Measurements from ENCODE around the gene PLA2G12A. TPM values are rescaled to one million over a fixed set of nuclear protein-coding genes. Genes with fewer than 3 reads are reported as not detected.

Gene PLA2G12A
- total and polyA plus RNA-seq, 2 donors (not counting 1 experiment from before 2014, with no cell fraction given): 15.9 to 18.0 TPM

DNA sequence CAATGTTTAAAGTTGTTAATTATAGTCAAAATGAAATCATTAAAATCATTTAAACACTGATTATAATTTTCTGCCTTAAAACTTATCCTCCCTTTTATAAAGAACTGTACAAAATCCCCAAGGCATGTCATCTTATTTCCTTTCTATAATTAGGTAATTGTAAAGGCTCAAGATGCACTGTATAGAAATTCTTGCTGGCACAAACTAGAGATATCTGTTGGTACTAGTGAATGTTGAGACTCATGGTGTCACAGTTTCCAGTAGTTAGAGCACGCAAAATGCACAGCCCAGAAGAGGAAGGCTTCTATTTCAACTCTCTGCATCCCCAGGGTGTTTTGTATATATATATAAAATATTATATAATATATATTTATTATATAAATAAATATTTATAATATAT, 22.7 kb upstream of the PLA2G12A start:
- Histone ChIP-seq H3K27me3 (ENCODE audit: control insufficient read depth, insufficient read depth, low read length) (no peaks in the 10 kb centered on the region), H3K9me3 (ENCODE audit: control insufficient read depth, insufficient read depth, low read depth, low read length) (no peaks in the 10 kb centered on the region), H3K4me1 (ENCODE audit: control insufficient read depth, extremely low read depth, insufficient read depth, low read length) (no peaks in the 10 kb centered on the region), H3K4me3 (replicated peaks in 1 of 4; ENCODE audit: control extremely low read depth in 1 of 4, insufficient read depth in 1 of 4, low read depth in 3 of 4, low read length in 4 of 4) (no peak overlapping the region), H4K20me1 (ENCODE audit: control insufficient read depth, extremely low read depth, insufficient read depth, low read length) (no peaks in the 10 kb centered on the region), H3K36me3 (ENCODE audit: control insufficient read depth, insufficient read depth, low read length) (no peaks in the 10 kb centered on the region), H3K4me2 (ENCODE audit: extremely low read depth, insufficient read depth, low read length) (no peak overlapping the region), H3K79me2 (ENCODE audit: control insufficient read depth, insufficient read depth, low read length) (no peaks in the 10 kb centered on the region), H2AFZ (ENCODE audit: low read length) (no peak overlapping the region), H3K27ac (ENCODE audit: insufficient read depth, low read length) (no peak overlapping the region), H3K9ac (ENCODE audit: insufficient read depth, low read length) (no peak overlapping the region)
- TF ChIP-seq, protein P1, sequence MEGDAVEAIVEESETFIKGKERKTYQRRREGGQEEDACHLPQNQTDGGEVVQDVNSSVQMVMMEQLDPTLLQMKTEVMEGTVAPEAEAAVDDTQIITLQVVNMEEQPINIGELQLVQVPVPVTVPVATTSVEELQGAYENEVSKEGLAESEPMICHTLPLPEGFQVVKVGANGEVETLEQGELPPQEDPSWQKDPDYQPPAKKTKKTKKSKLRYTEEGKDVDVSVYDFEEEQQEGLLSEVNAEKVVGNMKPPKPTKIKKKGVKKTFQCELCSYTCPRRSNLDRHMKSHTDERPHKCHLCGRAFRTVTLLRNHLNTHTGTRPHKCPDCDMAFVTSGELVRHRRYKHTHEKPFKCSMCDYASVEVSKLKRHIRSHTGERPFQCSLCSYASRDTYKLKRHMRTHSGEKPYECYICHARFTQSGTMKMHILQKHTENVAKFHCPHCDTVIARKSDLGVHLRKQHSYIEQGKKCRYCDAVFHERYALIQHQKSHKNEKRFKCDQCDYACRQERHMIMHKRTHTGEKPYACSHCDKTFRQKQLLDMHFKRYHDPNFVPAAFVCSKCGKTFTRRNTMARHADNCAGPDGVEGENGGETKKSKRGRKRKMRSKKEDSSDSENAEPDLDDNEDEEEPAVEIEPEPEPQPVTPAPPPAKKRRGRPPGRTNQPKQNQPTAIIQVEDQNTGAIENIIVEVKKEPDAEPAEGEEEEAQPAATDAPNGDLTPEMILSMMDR (conservative IDR thresholded peaks at IDR 0.05 in 1 of 2, IDR thresholded peaks at IDR 0.05 in 1 of 2; ENCODE audit: low read depth in 1 of 2, low read length in 2 of 2): no peak
- no peak for TF ChIP-seq EZH2 (IDR thresholded peaks at IDR 0.05; ENCODE audit: low read length, missing control alignments)
- DNase-seq (ENCODE audit: low read depth in 2 of 2): no peak

DNA sequence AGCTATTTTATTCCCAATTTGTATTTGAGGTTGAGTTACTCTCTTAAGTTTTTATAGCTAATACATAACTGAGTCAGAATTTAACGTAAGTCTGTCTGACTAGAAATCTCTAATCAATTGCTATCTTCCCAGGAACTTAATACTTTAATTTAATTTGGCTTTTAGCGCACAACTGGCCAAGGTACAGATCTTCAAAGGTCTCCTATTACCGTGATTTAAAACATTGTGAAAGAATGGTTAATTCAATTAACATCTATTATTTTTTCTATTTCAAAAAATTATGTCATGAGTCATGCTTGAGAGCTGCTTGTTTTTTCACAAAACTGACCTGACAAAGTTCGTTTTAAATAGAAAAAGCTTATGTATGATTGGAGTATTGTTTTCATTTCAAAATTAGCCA, 22.0 kb upstream of the PLA2G12A start:
- H2AFZ ChIP-seq (ENCODE audit: low read length): no peak overlapping the region
- H4K20me1 ChIP-seq (ENCODE audit: control insufficient read depth, extremely low read depth, insufficient read depth, low read length): no peaks in the 10 kb centered on the region

DNA sequence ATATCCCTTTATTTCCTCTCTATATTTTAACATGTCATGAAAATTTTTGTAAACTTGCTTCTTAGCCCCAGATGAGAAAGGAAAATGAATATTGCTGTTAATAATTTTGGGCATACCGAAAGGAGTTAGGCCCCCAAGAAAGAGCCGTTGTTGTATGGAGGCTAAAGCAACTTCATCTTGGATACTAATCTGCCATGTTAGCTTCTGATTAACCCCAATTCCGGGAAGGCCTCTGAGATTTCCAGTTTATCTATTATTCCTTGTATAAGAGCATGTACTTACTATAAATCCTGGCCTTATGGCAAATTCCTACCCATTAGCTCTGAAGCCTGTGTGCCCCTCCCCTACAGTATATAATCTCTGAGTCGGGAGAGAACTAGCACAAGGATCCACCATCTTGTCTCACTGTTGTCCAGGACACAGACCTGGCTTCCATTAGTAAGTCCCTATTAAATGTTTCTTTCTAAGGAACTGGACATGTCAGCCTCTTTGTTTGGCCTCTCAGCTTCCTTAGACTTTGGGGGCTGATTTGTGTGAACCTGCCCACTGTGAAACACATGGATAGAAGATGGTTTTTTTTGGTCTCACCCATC, 20.9 kb upstream of the PLA2G12A start:
- Histone ChIP-seq H4K20me1 (ENCODE audit: control insufficient read depth, extremely low read depth, insufficient read depth, low read length) (no peaks in the 10 kb centered on the region), H3K9me3 (ENCODE audit: control insufficient read depth, insufficient read depth, low read depth, low read length) (no peaks in the 10 kb centered on the region), H3K9ac (ENCODE audit: insufficient read depth, low read length) (no peak overlapping the region), H3K4me3 (replicated peaks in 1 of 4; ENCODE audit: control extremely low read depth in 1 of 4, insufficient read depth in 1 of 4, low read depth in 3 of 4, low read length in 4 of 4) (no peak overlapping the region), H3K79me2 (ENCODE audit: control insufficient read depth, insufficient read depth, low read length) (no peaks in the 10 kb centered on the region), H3K36me3 (ENCODE audit: control insufficient read depth, insufficient read depth, low read length) (no peaks in the 10 kb centered on the region), H2AFZ (ENCODE audit: low read length) (no peak overlapping the region), H3K27me3 (ENCODE audit: control insufficient read depth, insufficient read depth, low read length) (no peaks in the 10 kb centered on the region), H3K27ac (ENCODE audit: insufficient read depth, low read length) (no peak overlapping the region), H3K4me2 (ENCODE audit: extremely low read depth, insufficient read depth, low read length) (no peak overlapping the region), H3K4me1 (ENCODE audit: control insufficient read depth, extremely low read depth, insufficient read depth, low read length) (no peaks in the 10 kb centered on the region)
- DNase-seq (ENCODE audit: low read depth in 2 of 2): no peak
- no peak for TF ChIP-seq EZH2 (IDR thresholded peaks at IDR 0.05; ENCODE audit: low read length, missing control alignments)
- TF ChIP-seq, protein P1 (conservative IDR thresholded peaks at IDR 0.05 in 1 of 2, IDR thresholded peaks at IDR 0.05 in 1 of 2; ENCODE audit: low read depth in 1 of 2, low read length in 2 of 2): no peak

More for the DNA sequence above, 22.0 kb upstream of the PLA2G12A start:
- no peak overlapping the region for H3K27ac ChIP-seq (ENCODE audit: insufficient read depth, low read length)
- TF ChIP-seq EZH2 (IDR thresholded peaks at IDR 0.05; ENCODE audit: low read length, missing control alignments): no peak
- TF ChIP-seq, protein P1 (conservative IDR thresholded peaks at IDR 0.05 in 1 of 2, IDR thresholded peaks at IDR 0.05 in 1 of 2; ENCODE audit: low read depth in 1 of 2, low read length in 2 of 2): no peak
- H3K9me3 ChIP-seq (ENCODE audit: control insufficient read depth, insufficient read depth, low read depth, low read length): no peaks in the 10 kb centered on the region
- H3K36me3 ChIP-seq (ENCODE audit: control insufficient read depth, insufficient read depth, low read length): no peaks in the 10 kb centered on the region
- no peak overlapping the region for H3K4me2 ChIP-seq (ENCODE audit: extremely low read depth, insufficient read depth, low read length)
- no peak overlapping the region for H3K4me3 ChIP-seq (replicated peaks in 1 of 4; ENCODE audit: control extremely low read depth in 1 of 4, insufficient read depth in 1 of 4, low read depth in 3 of 4, low read length in 4 of 4)
- H3K27me3 ChIP-seq (ENCODE audit: control insufficient read depth, insufficient read depth, low read length): no peaks in the 10 kb centered on the region
- no peaks in the 10 kb centered on the region for H3K79me2 ChIP-seq (ENCODE audit: control insufficient read depth, insufficient read depth, low read length)
- no peaks in the 10 kb centered on the region for H3K4me1 ChIP-seq (ENCODE audit: control insufficient read depth, extremely low read depth, insufficient read depth, low read length)
- DNase-seq (ENCODE audit: low read depth in 2 of 2): no peak
- H3K9ac ChIP-seq (ENCODE audit: insufficient read depth, low read length): no peak overlapping the region

All from fibroblast of lung (primary cell).